ENCODE measurements around the gene ADAM8. TPM values are rescaled to one million over a fixed set of nuclear protein-coding genes. Genes with fewer than 3 reads are reported as not detected.
"Not testable (repeated sequence)": the region's sequence is repeated elsewhere in the genome, so short reads cannot be mapped to it uniquely, and the experiment has no call there.

Gene ADAM8
- total RNA-seq, 2 donors from 2014 or later: 157 to 188 TPM

DNA sequence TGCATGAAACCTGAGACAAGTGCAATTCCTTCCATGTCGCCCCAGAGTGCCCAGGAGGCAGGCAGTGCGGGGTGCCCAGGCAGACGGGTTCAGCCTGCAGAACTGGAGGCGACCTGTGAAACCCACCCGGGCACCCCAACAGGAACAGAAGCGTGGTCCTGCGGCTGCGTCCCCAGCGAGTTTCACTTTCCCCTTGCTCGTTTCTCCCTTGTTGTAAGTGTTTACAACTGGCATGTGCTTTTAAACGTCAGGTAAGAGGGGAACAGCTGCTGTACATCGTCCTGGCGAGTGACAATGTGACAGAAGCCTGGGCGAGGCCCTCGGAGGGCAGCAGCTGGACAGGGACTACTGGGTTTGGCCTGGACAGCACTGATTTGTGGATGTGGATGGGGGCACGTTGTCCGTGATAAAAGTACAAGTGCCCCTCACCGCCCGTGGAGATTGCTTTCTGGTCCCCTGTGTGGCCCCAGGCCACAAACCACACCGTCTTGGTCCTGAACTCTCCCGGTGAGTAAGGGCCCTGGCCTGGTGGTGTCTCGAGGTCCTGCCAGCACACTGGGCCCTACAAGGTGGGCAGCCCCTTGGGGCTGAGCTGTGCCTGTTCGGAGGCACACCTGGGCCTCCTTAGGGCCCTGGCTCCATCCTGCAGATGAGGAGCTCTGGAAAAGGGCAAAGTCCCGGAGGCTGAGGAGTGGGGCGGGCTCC lies 35.0 kb downstream of the ADAM8 start:
- Mint-ChIP-seq H3K4me1 (peaks cover 21% of the 10 kb centered on the region), H3K36me3 (ENCODE audit: low read depth) (peaks cover 7% of the 10 kb centered on the region), H3K4me3 (peak overlapping the region; percentile 86), H3K27me3 (peaks cover 50% of the 10 kb centered on the region), H3K27ac (no peak overlapping the region)
- DNase-seq (no peak), ATAC-seq (peak; percentile 12)
- no peaks in the 10 kb centered on the region for H3K9me3 ChIP-seq (ENCODE audit: control insufficient read depth, low read length, poor library complexity, severe bottlenecking)

DNA sequence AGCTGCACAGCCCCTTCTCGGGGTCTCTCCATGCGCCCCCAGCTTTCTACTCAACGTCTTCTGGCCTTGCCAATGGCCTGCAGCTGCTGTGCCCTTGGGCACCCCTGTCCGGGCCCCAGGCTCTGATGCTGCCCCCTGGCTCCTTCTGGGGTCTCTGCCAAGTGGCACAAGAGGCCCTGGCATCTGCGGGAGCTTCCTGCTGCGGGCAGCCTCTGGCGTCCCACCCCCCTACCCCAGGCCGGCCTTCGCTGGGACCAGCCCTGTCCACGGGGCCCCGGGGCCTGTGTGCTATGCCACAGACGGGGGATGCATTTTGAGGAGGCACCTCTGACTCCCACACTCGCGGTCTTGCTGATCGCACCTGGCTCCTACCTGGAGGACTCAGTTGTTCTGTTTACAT lies 36.7 kb downstream of the ADAM8 start:
- DNase-seq: no peak
- H3K4me3 Mint-ChIP-seq: peak overlapping the region; percentile 61
- H3K27me3 Mint-ChIP-seq: peaks cover 52% of the 10 kb centered on the region
- peaks cover 7% of the 10 kb centered on the region for H3K36me3 Mint-ChIP-seq (ENCODE audit: low read depth)
- no peak overlapping the region for H3K27ac Mint-ChIP-seq
- ATAC-seq: no peak
- H3K4me1 Mint-ChIP-seq: peaks cover 26% of the 10 kb centered on the region
- no peaks in the 10 kb centered on the region for H3K9me3 ChIP-seq (ENCODE audit: control insufficient read depth, low read length, poor library complexity, severe bottlenecking)

DNA sequence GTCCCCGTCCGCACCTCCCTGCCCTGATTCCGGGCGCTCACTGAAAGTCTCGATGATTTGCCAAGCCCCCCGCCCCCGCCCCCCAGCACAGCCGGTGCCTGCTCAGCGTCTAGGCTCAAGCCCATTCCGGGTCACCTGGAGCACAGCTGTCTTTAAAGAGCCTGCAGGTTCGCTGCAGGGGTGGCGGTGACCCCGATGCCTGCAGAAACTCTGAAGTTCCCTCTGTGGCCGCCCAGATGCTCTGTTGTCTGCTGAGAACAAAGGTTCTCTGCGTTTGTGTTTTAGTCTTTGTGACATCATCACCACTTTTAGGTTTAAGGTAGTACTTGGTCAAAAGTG lies 38.2 kb downstream of the ADAM8 start:
- Mint-ChIP-seq H3K27ac (no peak overlapping the region), H3K36me3 (ENCODE audit: low read depth) (peaks cover 7% of the 10 kb centered on the region), H3K4me3 (peak overlapping the region; percentile 19), H3K27me3 (peaks cover 53% of the 10 kb centered on the region), H3K4me1 (peaks cover 27% of the 10 kb centered on the region)
- no peaks in the 10 kb centered on the region for H3K9me3 ChIP-seq (ENCODE audit: control insufficient read depth, low read length, poor library complexity, severe bottlenecking)
- ATAC-seq (no peak), DNase-seq (no peak)

DNA sequence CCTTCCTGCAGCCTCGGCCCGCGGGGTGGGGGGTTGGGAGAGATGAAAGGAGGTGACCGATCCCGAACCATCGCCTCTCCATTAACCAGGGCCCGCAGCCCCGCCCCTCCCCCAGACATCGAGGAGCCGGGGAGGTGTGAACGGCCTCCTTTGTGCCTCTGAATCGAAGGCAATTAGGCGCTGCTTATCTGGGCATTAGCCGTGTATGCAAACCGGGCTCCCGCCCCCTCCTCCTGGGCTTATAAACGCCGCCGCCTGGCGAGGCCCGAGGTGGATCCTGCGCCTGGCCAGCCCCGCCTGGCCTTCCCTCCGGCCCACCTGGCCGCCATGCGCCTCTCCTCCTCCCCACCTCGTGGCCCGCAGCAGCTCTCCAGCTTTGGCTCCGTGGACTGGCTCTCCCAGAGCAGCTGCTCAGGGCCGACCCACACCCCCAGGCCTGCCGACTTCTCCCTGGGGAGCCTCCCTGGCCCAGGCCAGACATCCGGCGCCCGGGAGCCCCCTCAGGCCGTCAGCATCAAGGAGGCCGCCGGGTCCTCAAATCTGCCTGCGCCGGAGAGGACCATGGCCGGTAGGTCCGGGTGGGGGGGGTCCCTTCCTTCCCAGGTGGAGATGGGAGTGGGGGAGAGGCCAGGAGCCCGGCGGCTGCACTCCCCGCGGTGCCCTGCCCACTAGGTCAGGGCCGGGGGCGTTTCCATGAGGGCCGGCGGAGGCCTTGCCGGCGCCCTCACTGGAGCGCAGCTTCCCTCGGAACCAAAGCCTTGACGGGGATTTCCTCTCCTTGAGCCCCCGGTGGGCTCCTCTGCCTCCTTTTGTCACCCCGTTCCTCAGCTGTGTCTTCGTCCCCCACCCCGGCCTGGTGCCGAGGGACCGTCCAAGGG lies 38.8 kb downstream of the ADAM8 start, which contains the start of gene VENTX:
VENTX (plus strand) TSS at position 268 of the 878 bp plus-strand sequence; CDS start at position 328, 60 bp downstream.
- peak within 1 kb of the TSS; percentile 67 for H3K4me3 Mint-ChIP-seq
- no peaks in the 10 kb centered on the region for H3K9me3 ChIP-seq (ENCODE audit: control insufficient read depth, low read length, poor library complexity, severe bottlenecking)
- H3K27ac Mint-ChIP-seq: no peak within 1 kb of the TSS
- no peak for ATAC-seq
- peaks cover 23% of the 10 kb centered on the region for H3K4me1 Mint-ChIP-seq
- DNase-seq: no peak
- peaks cover 52% of the 10 kb centered on the region for H3K27me3 Mint-ChIP-seq
- H3K36me3 Mint-ChIP-seq (ENCODE audit: low read depth): peaks cover 3% of the 10 kb centered on the region

DNA sequence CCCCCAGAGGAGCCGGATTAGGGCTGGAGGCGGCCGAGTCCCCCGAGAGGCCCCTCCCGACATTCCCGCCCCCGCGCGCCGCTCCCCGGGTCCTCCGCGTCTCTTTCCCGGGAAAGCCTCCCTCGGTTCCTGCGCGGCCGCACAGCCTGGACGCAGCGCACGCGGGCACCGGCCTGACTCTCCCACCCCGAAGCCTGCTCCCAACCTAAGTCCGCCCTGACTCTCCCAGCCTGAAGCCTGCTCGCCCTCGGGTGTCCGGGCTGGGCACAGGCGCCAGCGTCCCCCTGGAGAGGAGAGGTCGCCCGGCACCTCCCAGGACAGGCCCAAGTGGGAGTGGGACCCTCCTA lies 39.5 kb downstream of the ADAM8 start:
- H3K27me3 Mint-ChIP-seq: peaks cover 52% of the 10 kb centered on the region
- DNase-seq: no peak
- no peak overlapping the region for H3K27ac Mint-ChIP-seq
- H3K4me1 Mint-ChIP-seq: peaks cover 19% of the 10 kb centered on the region
- no peaks in the 10 kb centered on the region for H3K9me3 ChIP-seq (ENCODE audit: control insufficient read depth, low read length, poor library complexity, severe bottlenecking)
- ATAC-seq: no peak
- peak overlapping the region; percentile 67 for H3K4me3 Mint-ChIP-seq
- H3K36me3 Mint-ChIP-seq (ENCODE audit: low read depth): peaks cover 3% of the 10 kb centered on the region

DNA sequence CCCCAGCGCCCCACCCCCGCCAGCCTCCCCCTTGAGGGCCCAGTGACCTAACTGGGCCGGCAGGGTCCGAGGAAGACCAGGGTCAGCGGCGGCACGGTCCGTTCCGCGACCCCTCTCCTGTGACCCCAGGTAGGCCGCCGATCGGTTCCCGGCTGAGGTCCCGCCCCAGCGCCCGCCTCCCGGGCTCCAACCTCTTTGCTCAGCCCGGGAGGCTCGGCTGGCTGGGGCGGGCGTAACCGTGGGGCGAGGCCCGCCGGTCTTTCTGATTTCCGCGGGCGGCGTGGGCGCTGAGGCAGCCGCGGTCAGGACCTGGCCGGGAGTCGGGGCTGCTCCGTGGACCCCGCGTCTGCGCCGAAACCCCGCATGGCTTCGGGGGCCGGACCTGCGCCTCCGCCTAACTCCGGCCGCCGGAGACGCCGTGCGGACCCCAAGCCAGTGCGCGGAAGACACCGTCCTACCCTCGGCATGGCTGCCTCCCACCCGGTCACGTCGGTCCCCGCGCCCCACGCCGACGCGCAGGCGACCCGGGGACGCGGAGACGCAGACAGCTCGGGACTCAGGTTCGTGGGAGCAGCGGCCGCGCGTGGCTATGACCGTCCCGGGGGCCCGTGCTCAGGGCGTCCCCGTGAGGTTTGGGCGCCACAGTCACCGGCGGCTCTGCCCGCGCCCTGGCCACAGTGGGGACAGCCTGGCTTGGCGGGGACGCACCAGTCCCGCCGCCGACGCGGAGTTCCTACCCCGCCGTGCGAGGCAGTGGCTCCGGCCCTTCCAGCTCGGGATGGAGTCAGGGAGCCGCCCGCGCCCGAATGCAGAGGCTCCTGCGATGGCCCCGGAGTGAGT lies 40.0 kb downstream of the ADAM8 start:
- Mint-ChIP-seq H3K4me3 (no peak overlapping the region), H3K4me1 (peaks cover 18% of the 10 kb centered on the region), H3K36me3 (ENCODE audit: low read depth) (peaks cover 3% of the 10 kb centered on the region), H3K27me3 (peaks cover 52% of the 10 kb centered on the region), H3K27ac (no peak overlapping the region)
- DNase-seq (no peak), ATAC-seq (no peak)
- no peaks in the 10 kb centered on the region for H3K9me3 ChIP-seq (ENCODE audit: control insufficient read depth, low read length, poor library complexity, severe bottlenecking)

DNA sequence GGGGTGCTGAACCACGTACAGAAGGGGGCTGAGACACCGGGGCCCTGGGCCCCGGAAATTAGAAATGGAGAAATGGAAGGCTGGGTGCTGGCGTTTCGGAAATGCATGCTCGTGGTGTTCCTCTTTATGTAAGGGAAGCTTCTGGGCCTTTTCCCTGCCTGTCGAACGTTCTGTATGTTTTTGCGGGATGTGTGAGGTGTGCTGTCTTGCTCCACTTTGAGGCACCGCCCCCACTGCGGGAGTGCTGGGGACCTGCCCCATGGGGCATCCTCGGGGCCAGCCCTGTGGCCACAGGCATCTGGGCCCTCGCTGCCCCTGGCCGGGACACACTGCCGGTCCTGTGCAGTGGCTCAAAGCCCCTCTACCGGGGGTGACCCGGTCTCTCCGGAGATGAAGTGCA lies 40.7 kb downstream of the ADAM8 start:
- Mint-ChIP-seq H3K27me3 (peaks cover 47% of the 10 kb centered on the region), H3K27ac (no peak overlapping the region), H3K36me3 (ENCODE audit: low read depth) (peaks cover 3% of the 10 kb centered on the region), H3K4me1 (peaks cover 12% of the 10 kb centered on the region), H3K4me3 (peak overlapping the region; percentile 86)
- no peaks in the 10 kb centered on the region for H3K9me3 ChIP-seq (ENCODE audit: control insufficient read depth, low read length, poor library complexity, severe bottlenecking)
- DNase-seq (no peak), ATAC-seq (peak; percentile 19)

DNA sequence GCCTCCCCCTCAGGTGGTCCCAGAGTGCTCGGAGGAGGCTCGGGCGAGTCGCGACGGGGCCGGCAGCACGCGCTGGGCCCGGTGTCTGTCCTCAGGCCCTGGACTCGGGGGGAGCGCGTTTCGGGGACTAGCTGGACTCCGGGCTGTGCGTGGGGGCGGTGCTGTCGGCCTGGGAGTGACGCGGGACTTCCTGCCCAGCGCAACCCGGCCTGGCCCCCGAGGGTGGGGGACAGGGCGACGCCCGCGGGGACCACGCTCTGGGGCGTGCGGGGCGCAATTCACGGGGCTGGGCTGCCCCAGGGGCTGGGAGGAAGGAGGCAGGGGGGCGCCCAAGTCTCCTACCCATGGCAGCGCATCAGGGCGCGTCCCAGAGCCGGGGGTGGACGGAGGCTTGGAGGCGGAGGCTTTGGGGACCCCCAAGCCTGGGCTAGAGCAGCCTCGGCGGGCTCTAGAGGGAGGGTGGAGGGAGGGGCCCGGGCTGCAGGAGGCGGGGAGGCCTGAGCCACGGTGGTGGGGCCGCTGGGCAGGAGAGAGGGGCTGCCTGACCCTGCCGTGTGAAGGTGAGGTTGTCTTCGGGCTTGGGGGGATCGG lies 41.3 kb downstream of the ADAM8 start:
- peak; percentile 24 for ATAC-seq
- Mint-ChIP-seq H3K4me3 (peak overlapping the region; percentile 86), H3K27me3 (peaks cover 42% of the 10 kb centered on the region), H3K27ac (no peak overlapping the region), H3K4me1 (peaks cover 11% of the 10 kb centered on the region), H3K36me3 (ENCODE audit: low read depth) (no peaks in the 10 kb centered on the region)
- no peaks in the 10 kb centered on the region for H3K9me3 ChIP-seq (ENCODE audit: control insufficient read depth, low read length, poor library complexity, severe bottlenecking)
- DNase-seq: no peak

DNA sequence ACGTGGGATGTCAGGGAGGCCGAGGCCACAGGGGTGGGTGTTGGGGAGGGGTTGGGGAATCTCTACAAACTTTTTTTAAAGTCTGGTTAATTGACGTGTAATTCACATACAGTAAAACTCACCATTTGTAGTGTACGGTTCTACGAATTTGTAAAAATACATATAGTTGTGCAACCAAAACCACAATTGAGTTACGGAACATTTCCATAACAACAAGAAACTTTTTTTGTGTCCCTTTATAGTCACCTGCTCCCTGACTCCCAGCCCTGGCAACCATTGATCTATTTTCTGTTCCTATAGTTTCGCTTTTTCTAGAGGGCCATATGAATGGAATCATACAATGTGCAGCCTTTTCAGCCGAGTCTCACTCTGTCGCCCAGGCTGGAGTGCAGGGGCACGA lies 41.9 kb downstream of the ADAM8 start:
- not testable (repeated sequence) for H3K27ac Mint-ChIP-seq; H3K9me3 ChIP-seq (ENCODE audit: control insufficient read depth, low read length, poor library complexity, severe bottlenecking); DNase-seq; H3K36me3 Mint-ChIP-seq (ENCODE audit: low read depth)
- Mint-ChIP-seq H3K4me1 (peaks cover 11% of the 10 kb centered on the region), H3K4me3 (peak overlapping the region; percentile 86), H3K27me3 (peaks cover 42% of the 10 kb centered on the region)
- ATAC-seq: peak; percentile 3

DNA sequence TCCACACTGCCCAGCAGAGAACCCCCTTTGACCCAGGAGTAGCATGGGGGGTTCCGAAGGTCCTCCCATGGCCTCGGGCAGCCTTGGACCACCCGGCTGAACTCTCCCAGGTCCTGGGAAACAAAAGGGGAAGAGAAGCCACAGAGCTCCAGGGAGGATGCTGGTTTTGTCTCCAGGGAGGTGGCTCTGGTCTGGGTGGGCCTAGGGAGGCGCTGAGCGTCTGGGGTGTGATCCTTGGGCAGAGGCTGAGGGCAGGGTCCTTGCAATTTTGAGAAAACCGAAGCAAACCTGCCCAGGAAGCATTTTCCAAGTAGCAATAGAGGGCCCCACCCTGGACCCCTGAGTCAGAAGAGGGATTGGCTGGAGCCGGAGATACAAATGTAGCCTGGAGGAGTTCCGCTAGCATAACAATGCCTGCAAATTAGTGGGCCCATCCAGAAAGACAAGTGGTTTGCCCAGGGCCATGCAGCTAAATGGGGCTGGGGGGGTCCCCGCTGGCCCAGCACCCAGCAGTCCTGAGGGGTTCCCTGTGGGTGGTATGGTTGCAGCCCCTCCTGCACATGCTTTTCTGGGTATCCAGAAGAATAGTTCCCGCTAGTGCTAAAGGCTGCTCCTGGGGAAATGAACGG lies 44.6 kb downstream of the ADAM8 start:
- Mint-ChIP-seq H3K27ac (no peak overlapping the region), H3K4me3 (no peak overlapping the region), H3K27me3 (peaks cover 53% of the 10 kb centered on the region), H3K4me1 (peaks cover 15% of the 10 kb centered on the region), H3K36me3 (ENCODE audit: low read depth) (no peaks in the 10 kb centered on the region)
- no peaks in the 10 kb centered on the region for H3K9me3 ChIP-seq (ENCODE audit: control insufficient read depth, low read length, poor library complexity, severe bottlenecking)
- no peak for ATAC-seq
- DNase-seq: no peak

DNA sequence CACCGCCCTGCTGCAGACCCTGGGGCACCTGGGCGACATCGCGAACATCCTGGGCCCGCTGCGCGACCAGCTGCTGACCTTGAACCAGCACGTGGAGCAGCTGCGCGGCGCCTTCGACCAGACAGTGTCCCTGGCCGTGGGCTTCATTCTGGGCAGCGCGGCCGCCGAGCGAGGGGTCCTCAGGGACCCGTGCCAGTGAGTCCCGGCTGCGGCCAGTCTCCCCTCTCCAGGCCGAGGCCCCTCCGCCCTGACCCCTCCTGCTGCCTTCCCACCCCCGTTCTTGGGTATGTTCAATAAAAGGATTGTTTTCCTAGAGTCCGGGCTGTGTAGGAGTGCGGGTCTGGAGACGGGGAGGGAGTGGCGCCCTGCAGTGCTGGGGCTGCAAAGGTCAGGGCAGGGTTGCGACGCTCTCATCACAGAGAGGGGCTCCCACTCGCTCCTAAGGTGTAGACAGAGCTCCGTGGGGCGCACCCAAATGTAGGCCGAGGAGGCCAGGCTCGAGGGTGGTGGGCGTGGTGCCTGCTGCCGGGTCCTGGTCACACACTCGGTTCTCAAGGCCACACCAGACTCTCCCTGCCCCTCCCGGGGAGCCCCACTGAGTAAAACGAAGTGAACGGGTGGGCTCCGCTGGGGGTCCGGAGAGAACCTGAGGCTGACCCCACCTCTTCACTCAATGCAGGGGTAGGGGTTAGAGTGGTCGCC lies 45.3 kb downstream of the ADAM8 start:
- H3K4me3 Mint-ChIP-seq: peak overlapping the region; percentile 45
- H3K9me3 ChIP-seq (ENCODE audit: control insufficient read depth, low read length, poor library complexity, severe bottlenecking): no peaks in the 10 kb centered on the region
- H3K27ac Mint-ChIP-seq: no peak overlapping the region
- no peak for ATAC-seq
- H3K4me1 Mint-ChIP-seq: peaks cover 17% of the 10 kb centered on the region
- H3K36me3 Mint-ChIP-seq (ENCODE audit: low read depth): no peaks in the 10 kb centered on the region
- DNase-seq: no peak
- peaks cover 59% of the 10 kb centered on the region for H3K27me3 Mint-ChIP-seq
